Activated CD8-positive, alpha-beta T cell treated with anti-CD3 and anti-CD28 coated beads for 36 hours (primary cell): ENCODE measurements around the gene MRTO4. TPM values are rescaled to one million over a fixed set of nuclear protein-coding genes. Genes with fewer than 3 reads are reported as not detected.
A peak's percentile ranks its signal among the peaks of the same experiment; 100 is the strongest.
"Not testable (repeated sequence)": the region's sequence is repeated elsewhere in the genome, so short reads cannot be mapped to it uniquely, and the experiment has no call there.

Experiments
- ATAC-seq: fragments of 200-7000 bp; cut with Tn5 transposase; one replicate; pipeline ENCODE4 v1.10.0; 2021; ENCODE audit warnings: mild to moderate bottlenecking, moderate library complexity
- CTCF ChIA-PET: fragments of 350-600 bp; sonication (Branson Sonifier 250); formaldehyde crosslinking; loops from one replicate; lab custom pipeline; 2021; ENCODE audit warnings: antibody characterized with exemption; lab: Charles Lee
- POLR2A ChIA-PET: fragments of 350-600 bp; sonication (Branson Sonifier 250); formaldehyde crosslinking; loops from one replicate; lab custom pipeline; 2021; ENCODE audit warnings: antibody characterized with exemption; lab: Charles Lee
- DNase-seq: peaks from one replicate; pipeline ENCODE4 v3.0.0-alpha.2; 2020
- H3K27ac Mint-ChIP-seq: one replicate; pipeline ENCODE4 v1.8.0; 2021; ENCODE audit warnings: mild to moderate bottlenecking, mixed read lengths
- H3K27me3 Mint-ChIP-seq: one replicate; pipeline ENCODE4 v1.8.0; 2021; ENCODE audit warnings: mixed read lengths
- H3K36me3 Mint-ChIP-seq: one replicate; pipeline ENCODE4 v1.8.0; 2021; ENCODE audit warnings: low read depth, mixed read lengths
- H3K4me1 Mint-ChIP-seq: one replicate; pipeline ENCODE4 v1.8.0; 2021; ENCODE audit warnings: low read depth, mixed read lengths
- H3K4me3 Mint-ChIP-seq: one replicate; pipeline ENCODE4 v1.8.0; 2021; ENCODE audit warnings: mild to moderate bottlenecking, moderate library complexity, mixed read lengths
- H3K9me3 Mint-ChIP-seq: one replicate; pipeline ENCODE4 v1.8.0; 2021; ENCODE audit warnings: mixed read lengths
- CTCF ChIP-seq: fragments of 200-600 bp; IDR thresholded peaks from one replicate; pipeline ENCODE4 v1.8.0; 2022; ENCODE audit warnings: antibody characterized with exemption, mild to moderate bottlenecking
- intact Hi-C: fragments of 100-400 bp; cut with micrococcal nuclease; formaldehyde crosslinking; loops from one replicate; pipeline ENCODE4 v1.10.0; 2022
- total RNA-seq, 2 experiments: library from RNA; stranded (reverse); gene quantifications; one replicate each; pipeline ENCODE4 v1.2.3, GENCODE V29; 2021

MRTO4 gene
- total RNA-seq, 2 experiments from 2014 or later: 90.9 to 93.4 TPM

- Mint-ChIP-seq H3K4me3 (peak overlapping the region; percentile 56), H3K36me3 (peaks cover 6% of the 10 kb centered on the region), H3K4me1 (peaks cover 3% of the 10 kb centered on the region), H3K9me3 (peaks cover 2% of the 10 kb centered on the region), H3K27ac (no peak overlapping the region), H3K27me3 (peaks cover 14% of the 10 kb centered on the region)
- POLR2A ChIA-PET: interaction anchor here (0.8 to 2.0 kb wide), 3 partner anchors 32 to 46 kb away, joined by 3 to 10 read pairs (median 3); partner anchors contain the start of genes EMC1 and MRTO4
- TF ChIP-seq CTCF: no peak
- ATAC-seq (no peak), DNase-seq (no peak)
- CTCF ChIA-PET: interaction anchor here (1.4 kb wide), 1 partner anchor 373 kb away, joined by 5 read pairs; no protein-coding TSS in a partner anchor
- intact Hi-C loops: no loop called here
Observed at GRCh38 chr1:19289244-19289643, 37.6 kb downstream of the MRTO4 start.

GRCh38 chr1:19294638-19295037 lies 43.0 kb downstream of the MRTO4 start:
- TF ChIP-seq CTCF: no peak
- Mint-ChIP-seq H3K36me3 (peaks cover 25% of the 10 kb centered on the region), H3K27ac (no peak overlapping the region), H3K9me3 (peaks cover 20% of the 10 kb centered on the region), H3K4me3 (no peak overlapping the region), H3K27me3 (peaks cover 2% of the 10 kb centered on the region), H3K4me1 (no peaks in the 10 kb centered on the region)
- CTCF ChIA-PET: no interaction called here
- intact Hi-C loops: no loop called here
- POLR2A ChIA-PET: interaction anchor here (0.7 kb wide), 1 partner anchor 40 kb away, joined by 3 read pairs; no protein-coding TSS in a partner anchor
- DNase-seq: no peak
- ATAC-seq: no peak

GRCh38 chr1:19300211-19300610 lies 48.6 kb downstream of the MRTO4 start:
- intact Hi-C loops: no loop called here
- TF ChIP-seq CTCF: no peak
- CTCF ChIA-PET: no interaction called here
- POLR2A ChIA-PET: interaction anchor here (0.6 kb wide), 1 partner anchor 12 kb away, joined by 3 read pairs; the partner anchor contains the start of gene AKR7A3
- peaks cover 20% of the 10 kb centered on the region for H3K36me3 Mint-ChIP-seq
- no peaks in the 10 kb centered on the region for H3K4me1 Mint-ChIP-seq
- no peaks in the 10 kb centered on the region for H3K27me3 Mint-ChIP-seq
- no peak overlapping the region for H3K4me3 Mint-ChIP-seq
- ATAC-seq: no peak
- H3K27ac Mint-ChIP-seq: no peak overlapping the region
- peaks cover 9% of the 10 kb centered on the region for H3K9me3 Mint-ChIP-seq
- DNase-seq: no peak

GRCh38 chr1:19304081-19304480 lies 52.5 kb downstream of the MRTO4 start:
- POLR2A ChIA-PET: not testable (repeated sequence)

GRCh38 chr1:19305880-19306279 lies 54.3 kb downstream of the MRTO4 start:
- DNase-seq (no peak), ATAC-seq (no peak)
- H3K27me3 Mint-ChIP-seq: no peaks in the 10 kb centered on the region
- no peak for TF ChIP-seq CTCF
- ChIA-PET POLR2A (interaction anchor here (0.7 kb wide), 1 partner anchor 54 kb away, joined by 3 read pairs; the partner anchor contains the start of gene MRTO4), CTCF (no interaction called here)
- no peak overlapping the region for H3K27ac Mint-ChIP-seq
- intact Hi-C loops: no loop called here
- peaks cover 19% of the 10 kb centered on the region for H3K36me3 Mint-ChIP-seq
- no peaks in the 10 kb centered on the region for H3K9me3 Mint-ChIP-seq
- peaks cover 4% of the 10 kb centered on the region for H3K4me1 Mint-ChIP-seq
- H3K4me3 Mint-ChIP-seq: no peak overlapping the region

More at GRCh38 chr1:19304081-19304480, 52.5 kb downstream of the MRTO4 start:
- H3K9me3 Mint-ChIP-seq, H3K27ac Mint-ChIP-seq, CTCF ChIA-PET, H3K27me3 Mint-ChIP-seq, H3K4me1 Mint-ChIP-seq, H3K4me3 Mint-ChIP-seq, DNase-seq, intact Hi-C loops, ATAC-seq: not testable (repeated sequence)
- peaks cover 21% of the 10 kb centered on the region for H3K36me3 Mint-ChIP-seq
